ENCODE data around the gene SHISA6.

Gene SHISA6

DNA sequence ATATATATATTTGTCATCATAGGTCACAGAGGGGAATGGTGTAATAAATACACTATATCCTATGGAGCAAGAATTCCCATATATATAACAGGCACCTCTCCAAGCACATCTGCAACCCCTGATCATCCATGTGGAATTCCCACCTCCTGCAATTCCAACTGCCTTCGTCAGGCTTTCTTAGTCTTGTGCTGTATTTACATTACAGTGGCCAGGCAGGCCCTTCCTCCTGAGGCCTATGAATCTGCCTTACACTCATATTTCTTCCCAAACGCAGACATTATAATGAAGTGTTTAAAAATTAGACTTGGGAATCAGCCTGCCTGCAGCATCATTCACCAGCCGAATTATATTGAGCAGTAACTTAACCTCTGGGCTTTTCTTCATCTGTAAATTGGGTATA, 338.0 kb downstream of the SHISA6 start:
- H3K9ac ChIP-seq (ENCODE audit: low read depth, low read length): no peak overlapping the region
- no peaks in the 10 kb centered on the region for H3K9me3 ChIP-seq (ENCODE audit: control insufficient read depth, insufficient read depth, low read length)
- H3K27me3 ChIP-seq (ENCODE audit: control insufficient read depth, insufficient read depth, low read length): no peaks in the 10 kb centered on the region
- no peak overlapping the region for H3K4me3 ChIP-seq (ENCODE audit: low read depth, low read length)
- no peaks in the 10 kb centered on the region for H3K36me3 ChIP-seq (ENCODE audit: control insufficient read depth, insufficient read depth, low read length)
- H3K27ac ChIP-seq (ENCODE audit: low read depth, low read length): no peak overlapping the region
- no peaks in the 10 kb centered on the region for H3K4me1 ChIP-seq (ENCODE audit: control insufficient read depth, insufficient read depth, low read length)

DNA sequence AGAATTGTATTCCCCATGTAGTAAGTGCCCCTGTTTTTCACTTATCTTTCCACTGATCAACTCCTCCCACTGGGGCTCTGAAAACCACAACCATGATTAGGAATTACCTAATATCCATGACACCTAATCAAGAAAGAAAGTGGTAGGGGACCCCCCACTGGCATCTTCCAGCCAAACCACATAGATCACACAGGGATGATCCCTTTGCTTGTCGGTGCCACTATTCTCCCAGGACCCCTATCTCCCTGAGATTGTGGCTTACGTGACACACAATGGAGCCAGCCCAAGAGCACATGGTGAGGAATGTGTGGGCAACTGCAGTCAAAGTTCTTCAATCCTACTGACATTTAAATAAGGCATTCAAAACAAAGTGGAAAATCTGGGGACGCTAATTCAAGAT, 339.7 kb downstream of the SHISA6 start:
- Histone ChIP-seq H3K4me3 (ENCODE audit: low read depth, low read length) (no peak overlapping the region), H3K36me3 (ENCODE audit: control insufficient read depth, insufficient read depth, low read length) (no peaks in the 10 kb centered on the region), H3K27me3 (ENCODE audit: control insufficient read depth, insufficient read depth, low read length) (no peaks in the 10 kb centered on the region), H3K27ac (ENCODE audit: low read depth, low read length) (no peak overlapping the region), H3K4me1 (ENCODE audit: control insufficient read depth, insufficient read depth, low read length) (no peaks in the 10 kb centered on the region), H3K9me3 (ENCODE audit: control insufficient read depth, insufficient read depth, low read length) (no peaks in the 10 kb centered on the region), H3K9ac (ENCODE audit: low read depth, low read length) (no peak overlapping the region)

DNA sequence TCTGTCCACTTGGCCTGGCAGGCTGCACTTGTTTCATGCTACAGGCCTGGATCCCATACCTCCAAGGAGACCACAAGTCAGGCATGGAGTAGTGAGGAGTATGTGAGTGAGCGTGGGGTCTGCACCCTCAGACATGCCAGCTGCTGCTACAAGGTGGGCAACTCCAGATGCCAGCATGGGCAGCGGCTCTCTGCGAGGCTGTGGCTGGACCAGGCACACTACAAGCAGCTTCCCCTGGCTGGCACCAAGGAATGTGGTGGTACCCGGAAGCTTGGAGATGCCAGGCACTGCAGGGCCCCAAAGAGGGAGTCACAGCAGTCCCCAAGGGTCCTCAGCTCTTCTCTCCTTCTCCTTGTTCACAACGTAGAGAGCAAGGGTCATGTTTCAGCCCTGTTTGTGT, 341.2 kb downstream of the SHISA6 start:
- Histone ChIP-seq H3K27me3 (ENCODE audit: control insufficient read depth, insufficient read depth, low read length) (no peaks in the 10 kb centered on the region), H3K27ac (ENCODE audit: low read depth, low read length) (no peak overlapping the region), H3K36me3 (ENCODE audit: control insufficient read depth, insufficient read depth, low read length) (no peaks in the 10 kb centered on the region), H3K9ac (ENCODE audit: low read depth, low read length) (no peak overlapping the region), H3K4me1 (ENCODE audit: control insufficient read depth, insufficient read depth, low read length) (no peaks in the 10 kb centered on the region), H3K9me3 (ENCODE audit: control insufficient read depth, insufficient read depth, low read length) (no peaks in the 10 kb centered on the region), H3K4me3 (ENCODE audit: low read depth, low read length) (no peak overlapping the region)

DNA sequence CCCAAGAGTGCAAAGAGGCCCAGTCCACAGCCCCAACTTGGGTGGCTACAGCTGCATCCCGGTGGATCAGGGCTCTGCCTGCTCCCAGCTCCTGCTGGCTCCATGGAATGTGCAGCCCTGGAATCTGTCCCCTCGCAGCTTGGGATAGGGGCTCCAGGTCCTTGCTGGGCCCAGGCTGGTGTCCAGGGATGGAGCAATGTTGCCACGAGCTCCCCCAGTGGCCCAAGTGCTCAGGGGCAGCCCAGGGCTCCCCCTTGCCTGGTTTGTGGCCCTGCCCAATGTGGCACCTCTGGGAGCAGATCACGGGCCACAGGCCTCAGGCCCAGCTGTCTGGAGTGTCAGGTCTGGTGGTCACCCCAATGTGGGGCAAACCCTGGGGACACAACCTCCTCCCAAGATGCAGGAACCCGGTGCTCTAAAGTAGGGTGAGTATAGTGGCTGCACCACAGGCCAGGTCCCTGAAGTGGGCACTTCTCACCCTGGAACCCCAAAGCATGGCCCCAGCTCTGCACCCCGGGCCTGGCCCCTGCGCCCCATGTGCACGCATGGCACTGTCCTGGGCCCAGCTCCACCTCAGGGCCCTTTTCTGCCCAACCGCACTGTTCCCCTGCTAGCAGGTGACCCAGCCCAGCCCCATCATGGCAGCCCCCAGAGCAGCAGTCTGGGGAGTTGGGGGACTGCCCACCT, 342.4 kb downstream of the SHISA6 start:
- no peak overlapping the region for H3K27ac ChIP-seq (ENCODE audit: low read depth, low read length)
- no peaks in the 10 kb centered on the region for H3K4me1 ChIP-seq (ENCODE audit: control insufficient read depth, insufficient read depth, low read length)
- no peak overlapping the region for H3K9ac ChIP-seq (ENCODE audit: low read depth, low read length)
- H3K27me3 ChIP-seq (ENCODE audit: control insufficient read depth, insufficient read depth, low read length): no peaks in the 10 kb centered on the region
- no peaks in the 10 kb centered on the region for H3K36me3 ChIP-seq (ENCODE audit: control insufficient read depth, insufficient read depth, low read length)
- H3K4me3 ChIP-seq (ENCODE audit: low read depth, low read length): no peak overlapping the region
- H3K9me3 ChIP-seq (ENCODE audit: control insufficient read depth, insufficient read depth, low read length): no peaks in the 10 kb centered on the region

DNA sequence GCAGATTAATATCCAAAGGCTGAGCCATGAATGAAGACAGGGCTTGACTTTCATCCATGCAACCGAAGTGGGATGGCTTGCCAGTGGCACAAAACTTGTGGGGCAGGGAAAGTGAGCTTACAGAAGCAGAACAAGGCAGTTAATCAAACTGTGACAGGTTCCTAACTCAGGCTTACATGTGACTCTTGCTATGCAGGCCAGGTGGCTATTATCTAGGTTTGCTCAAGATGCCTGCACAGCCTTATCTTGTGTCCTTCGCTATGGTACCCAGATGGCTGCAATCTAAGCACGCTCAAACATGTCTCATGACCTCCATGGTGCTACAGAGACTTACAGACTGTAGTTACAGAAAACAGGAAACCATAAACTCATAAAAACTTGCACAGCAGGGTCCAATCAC, 348.7 kb downstream of the SHISA6 start:
- no peak overlapping the region for H3K9ac ChIP-seq (ENCODE audit: low read depth, low read length)
- H3K9me3 ChIP-seq (ENCODE audit: control insufficient read depth, insufficient read depth, low read length): no peaks in the 10 kb centered on the region
- H3K27ac ChIP-seq (ENCODE audit: low read depth, low read length): no peak overlapping the region
- H3K4me3 ChIP-seq (ENCODE audit: low read depth, low read length): no peak overlapping the region
- no peaks in the 10 kb centered on the region for H3K27me3 ChIP-seq (ENCODE audit: control insufficient read depth, insufficient read depth, low read length)
- no peaks in the 10 kb centered on the region for H3K36me3 ChIP-seq (ENCODE audit: control insufficient read depth, insufficient read depth, low read length)
- H3K4me1 ChIP-seq (ENCODE audit: control insufficient read depth, insufficient read depth, low read length): 0 out of 2 replicates have a peak, but pooled peaks cover 7% of the 10 kb centered on the region

DNA sequence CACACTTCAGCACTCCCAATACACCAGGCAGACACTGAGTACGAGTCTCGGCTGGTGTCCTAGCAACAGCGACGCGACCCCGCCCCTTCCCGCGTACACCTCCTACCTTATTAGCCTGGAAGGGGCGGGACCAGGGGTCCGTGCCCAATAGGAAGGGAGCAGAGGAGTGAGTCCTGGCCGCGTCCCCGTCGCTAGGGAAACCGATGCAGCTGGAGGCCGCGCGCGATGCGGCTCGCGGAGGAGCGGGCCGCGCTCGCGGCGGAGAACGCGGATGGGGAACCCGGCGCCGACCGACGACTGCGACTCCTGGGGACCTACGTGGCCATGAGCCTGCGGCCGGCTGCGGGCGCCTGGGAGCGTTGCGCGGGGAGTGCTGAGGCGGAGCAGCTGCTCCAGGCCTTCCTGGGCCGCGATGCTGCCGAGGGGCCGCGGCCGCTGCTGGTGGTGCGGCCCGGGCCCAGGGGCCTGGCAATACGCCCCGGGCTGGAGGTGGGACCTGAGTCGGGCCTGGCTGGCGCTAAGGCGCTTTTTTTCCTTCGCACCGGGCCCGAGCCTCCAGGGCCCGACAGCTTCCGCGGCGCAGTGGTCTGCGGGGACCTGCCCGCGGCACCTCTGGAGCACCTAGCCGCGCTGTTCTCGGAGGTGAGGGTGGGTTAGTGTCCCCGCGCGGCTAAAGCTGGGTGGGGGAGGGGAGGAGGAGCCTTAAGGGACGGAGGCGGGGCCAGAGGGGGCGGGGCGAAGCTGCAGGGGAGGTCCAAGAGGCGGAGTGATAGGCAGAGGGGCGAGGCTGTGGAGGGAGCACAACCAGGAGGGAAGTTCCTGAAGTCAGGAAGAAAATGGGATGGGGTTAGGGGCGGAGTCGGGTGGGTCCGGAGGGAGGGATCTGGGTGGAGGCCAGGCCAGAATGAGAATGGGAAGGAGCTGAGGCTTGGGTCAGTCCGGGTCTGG, 357.5 kb downstream of the SHISA6 start, which contains the start of gene DNAH9:
Gene DNAH9, plus strand, starts transcription at position 197 of the 948 bp plus-strand sequence. Its CDS starts 29 bp downstream, at position 226.
- Histone ChIP-seq H3K27me3 (ENCODE audit: control insufficient read depth, insufficient read depth, low read length) (no peaks in the 10 kb centered on the region), H3K9ac (ENCODE audit: low read depth, low read length) (no peak within 1 kb of the TSS), H3K4me1 (ENCODE audit: control insufficient read depth, insufficient read depth, low read length) (no peaks in the 10 kb centered on the region; the same call in 1 of the 2 replicates), H3K4me3 (ENCODE audit: low read depth, low read length) (peak within 1 kb of the TSS; percentile 85), H3K27ac (ENCODE audit: low read depth, low read length) (peak within 1 kb of the TSS; percentile 45), H3K9me3 (ENCODE audit: control insufficient read depth, insufficient read depth, low read length) (no peaks in the 10 kb centered on the region), H3K36me3 (ENCODE audit: control insufficient read depth, insufficient read depth, low read length) (no peaks in the 10 kb centered on the region)

DNA sequence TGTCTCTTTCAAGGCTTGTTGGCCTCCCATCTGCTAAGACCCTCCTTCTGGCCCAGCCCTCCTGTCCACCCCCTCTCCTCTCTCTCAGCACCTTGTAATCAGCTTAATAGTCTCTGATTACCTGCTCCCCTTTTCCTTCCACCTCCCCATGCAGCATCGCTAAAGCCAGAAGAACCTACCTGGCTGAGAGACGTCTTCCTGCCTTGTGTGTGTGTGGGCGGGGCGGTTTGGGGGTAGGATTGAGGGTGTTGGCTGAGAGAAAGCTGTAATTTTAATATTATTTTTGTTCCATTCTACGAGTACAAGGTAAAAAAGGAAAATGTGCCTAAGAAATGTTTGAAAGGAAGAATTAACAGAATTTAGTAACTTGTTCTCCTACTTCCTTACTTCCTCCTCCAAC, 360.6 kb downstream of the SHISA6 start:
- no peak overlapping the region for H3K4me3 ChIP-seq (ENCODE audit: low read depth, low read length)
- no peaks in the 10 kb centered on the region; the same call in 1 of the 2 replicates for H3K4me1 ChIP-seq (ENCODE audit: control insufficient read depth, insufficient read depth, low read length)
- no peaks in the 10 kb centered on the region for H3K9me3 ChIP-seq (ENCODE audit: control insufficient read depth, insufficient read depth, low read length)
- H3K27ac ChIP-seq (ENCODE audit: low read depth, low read length): no peak overlapping the region
- H3K9ac ChIP-seq (ENCODE audit: low read depth, low read length): no peak overlapping the region
- H3K36me3 ChIP-seq (ENCODE audit: control insufficient read depth, insufficient read depth, low read length): no peaks in the 10 kb centered on the region
- no peaks in the 10 kb centered on the region for H3K27me3 ChIP-seq (ENCODE audit: control insufficient read depth, insufficient read depth, low read length)

DNA sequence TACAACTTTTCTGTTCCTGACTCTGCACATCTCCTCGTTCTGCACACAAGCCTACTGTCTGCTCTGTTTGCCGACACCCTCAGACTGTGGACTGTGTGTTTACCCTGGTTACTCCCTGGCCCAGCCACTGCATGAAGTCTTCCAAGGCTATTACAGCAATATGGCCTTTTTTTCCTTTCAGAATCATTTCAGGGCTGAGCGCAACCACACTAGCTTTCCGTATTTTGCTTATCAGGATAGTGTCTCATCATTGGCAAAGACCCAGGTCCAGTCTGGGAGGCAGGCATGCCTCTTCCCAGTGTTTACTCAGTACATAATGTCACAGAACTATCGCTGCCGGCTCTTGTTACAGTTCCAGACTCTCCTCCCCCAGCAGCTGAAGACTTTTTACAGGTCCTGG, 367.4 kb downstream of the SHISA6 start:
- no peaks in the 10 kb centered on the region for H3K36me3 ChIP-seq (ENCODE audit: control insufficient read depth, insufficient read depth, low read length)
- no peaks in the 10 kb centered on the region for H3K4me1 ChIP-seq (ENCODE audit: control insufficient read depth, insufficient read depth, low read length)
- no peak overlapping the region for H3K9ac ChIP-seq (ENCODE audit: low read depth, low read length)
- no peaks in the 10 kb centered on the region for H3K27me3 ChIP-seq (ENCODE audit: control insufficient read depth, insufficient read depth, low read length)
- H3K4me3 ChIP-seq (ENCODE audit: low read depth, low read length): no peak overlapping the region
- no peak overlapping the region for H3K27ac ChIP-seq (ENCODE audit: low read depth, low read length)
- H3K9me3 ChIP-seq (ENCODE audit: control insufficient read depth, insufficient read depth, low read length): no peaks in the 10 kb centered on the region

DNA sequence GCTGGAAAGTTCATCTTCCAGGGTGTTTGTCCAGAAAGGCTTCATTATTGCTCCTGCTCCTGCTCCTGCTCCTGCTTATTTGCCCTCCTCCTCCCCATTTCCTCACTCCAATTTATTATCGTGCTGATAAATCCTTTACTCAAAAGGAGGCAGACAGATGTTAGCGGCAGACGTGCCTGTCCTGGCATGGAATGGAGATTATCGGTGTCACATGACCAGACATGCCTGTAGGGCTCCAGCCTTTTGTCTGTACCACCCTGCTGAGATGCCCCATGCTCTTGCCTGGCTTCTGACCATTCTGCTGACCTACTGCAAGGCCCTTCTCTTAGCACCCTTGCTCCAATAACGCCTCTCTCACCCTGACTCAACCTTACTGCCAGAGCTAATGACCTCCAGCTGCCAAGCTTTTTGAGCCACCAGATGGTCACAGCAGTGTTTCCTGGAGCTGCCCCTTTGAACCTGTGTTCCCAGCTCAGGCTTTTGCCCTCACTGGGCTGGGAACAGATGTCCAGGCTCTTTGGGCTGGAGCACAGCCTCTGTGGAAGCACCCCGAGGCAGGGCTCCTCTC, 370.1 kb downstream of the SHISA6 start:
- no peaks in the 10 kb centered on the region for H3K36me3 ChIP-seq (ENCODE audit: control insufficient read depth, insufficient read depth, low read length)
- no peak overlapping the region for H3K27ac ChIP-seq (ENCODE audit: low read depth, low read length)
- H3K4me3 ChIP-seq (ENCODE audit: low read depth, low read length): no peak overlapping the region
- H3K9me3 ChIP-seq (ENCODE audit: control insufficient read depth, insufficient read depth, low read length): no peaks in the 10 kb centered on the region
- no peak overlapping the region for H3K9ac ChIP-seq (ENCODE audit: low read depth, low read length)
- H3K27me3 ChIP-seq (ENCODE audit: control insufficient read depth, insufficient read depth, low read length): no peaks in the 10 kb centered on the region
- no peaks in the 10 kb centered on the region for H3K4me1 ChIP-seq (ENCODE audit: control insufficient read depth, insufficient read depth, low read length)

DNA sequence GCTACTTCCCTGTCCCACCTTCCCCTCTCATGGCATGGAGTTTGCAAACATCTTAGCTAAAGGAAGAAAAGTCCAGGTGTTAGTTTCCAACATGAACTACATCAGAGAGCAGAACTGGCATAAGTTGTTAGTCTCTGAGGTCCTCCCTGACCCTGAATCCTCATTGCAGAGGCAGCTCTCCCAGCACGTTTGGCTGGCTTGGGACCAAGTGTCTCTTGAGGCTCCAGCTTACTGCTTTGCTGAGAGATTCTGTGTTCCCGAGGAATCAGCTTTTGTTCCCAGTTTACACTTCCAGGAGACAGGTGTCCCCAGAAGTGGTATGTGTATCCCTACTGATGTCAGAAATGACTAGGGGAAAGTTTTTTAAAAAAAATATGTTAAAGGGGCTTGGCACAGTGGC, 371.9 kb downstream of the SHISA6 start:
- Histone ChIP-seq H3K9ac (ENCODE audit: low read depth, low read length) (no peak overlapping the region), H3K27ac (ENCODE audit: low read depth, low read length) (no peak overlapping the region)

More for the DNA sequence above, 371.9 kb downstream of the SHISA6 start:
- no peaks in the 10 kb centered on the region for H3K9me3 ChIP-seq (ENCODE audit: control insufficient read depth, insufficient read depth, low read length)
- H3K4me1 ChIP-seq (ENCODE audit: control insufficient read depth, insufficient read depth, low read length): no peaks in the 10 kb centered on the region
- no peaks in the 10 kb centered on the region for H3K36me3 ChIP-seq (ENCODE audit: control insufficient read depth, insufficient read depth, low read length)
- H3K27me3 ChIP-seq (ENCODE audit: control insufficient read depth, insufficient read depth, low read length): no peaks in the 10 kb centered on the region
- H3K4me3 ChIP-seq (ENCODE audit: low read depth, low read length): no peak overlapping the region

All from HUES48 (cell line).